ENCODE data around the gene SUCNR1.

GRCh38 chr3:151912028-151912427 is 38.6 kb downstream of the SUCNR1 start:
- TF ChIP-seq GATA2 (IDR thresholded peaks at IDR 0.05; ENCODE audit: low read depth, low read length) (no peak), GATA3 (IDR thresholded peaks at IDR 0.05; ENCODE audit: low read depth, low read length) (no peak)
